Upper lobe of left lung (tissue), 6 donors: ENCODE data around the gene FGGY. TPM values are rescaled to one million over a fixed set of nuclear protein-coding genes. Genes with fewer than 3 reads are reported as not detected.
A peak's percentile ranks its signal among the peaks of the same experiment; 100 is the strongest.

Experiments used
- ATAC-seq, 2 donors: fragments of 200-7000 bp; cut with Tn5 transposase; one replicate each; pipeline ENCODE4 v1.9.1; 2022; ENCODE audit warnings: mild to moderate bottlenecking in 2 of 2, moderate library complexity in 2 of 2; ENCODE audit not compliant: low FRiP score in 2 of 2
- DNase-seq, 2 donors: peaks; one replicate each; pipeline ENCODE4 v3.0.0-alpha.2; 2019 to 2020
- H3K27ac ChIP-seq, 4 donors: fragments of 200-600 bp; sonication (generic); one replicate each; pipeline ENCODE4 v1.5.1; 2016 to 2019
- H3K27me3 ChIP-seq, 4 donors: fragments of 200-600 bp; sonication (generic); one replicate each; pipeline ENCODE4 v1.5.1; 2017 to 2019
- H3K36me3 ChIP-seq, 4 donors: fragments of 200-600 bp; sonication (generic); one replicate each; pipeline ENCODE4 v1.5.1; 2016 to 2019
- H3K4me1 ChIP-seq, 4 donors: fragments of 200-600 bp; sonication (generic); one replicate each; pipeline ENCODE4 v1.5.1; 2018 to 2019
- H3K4me3 ChIP-seq, 4 donors: fragments of 200-600 bp; sonication (generic); one replicate each; pipeline ENCODE4 v1.5.1; 2017 to 2019; ENCODE audit warnings: mild to moderate bottlenecking in 2 of 4, moderate library complexity in 1 of 4
- H3K9me3 ChIP-seq, 4 donors: fragments of 200-600 bp; sonication (generic); one replicate each; pipeline ENCODE4 v1.5.1; 2018 to 2019
- CTCF ChIP-seq, 6 experiments: fragments of 450-650 bp in 4 of 6; fragments of 200-600 bp in 2 of 6; sonication (generic) in 2 of 6; IDR thresholded peaks; one replicate each; pipeline ENCODE4 v1.5.1; 2016 to 2019; ENCODE audit warnings: antibody characterized with exemption in 6 of 6
- EP300 ChIP-seq, 4 donors: sonication (generic); formaldehyde crosslinking; IDR thresholded peaks; one replicate each; pipeline ENCODE4 v1.5.1; 2017; ENCODE audit warnings: antibody characterized with exemption in 4 of 4, control low read depth in 2 of 4
- POLR2A ChIP-seq, 4 donors: fragments of 450-650 bp; IDR thresholded peaks; one replicate each; pipeline ENCODE4 v1.5.1; 2016 to 2017; ENCODE audit warnings: antibody characterized with exemption in 4 of 4, mild to moderate bottlenecking in 2 of 4
- POLR2AphosphoS5 ChIP-seq, 2 donors: sonication (generic); formaldehyde crosslinking; IDR thresholded peaks; one replicate each; pipeline ENCODE4 v1.5.1; 2017; ENCODE audit warnings: antibody characterized with exemption in 2 of 2
- WGBS, 2 donors: methylation state at CpG; one replicate each; pipeline ENCODE4 v1.1.5; 2017 to 2018; 5-methylcytosine and 5-hydroxymethylcytosine counted together
- total RNA-seq, 6 donors: library from RNA; depleted of rRNA in 4 of 6; stranded (reverse); fragments of >200 nt in 4 of 6; gene quantifications; one replicate each; pipeline versions ENCODE4 v1.1.0 to v1.2.1, GENCODE V29; 2016 to 2021
- donor health status: DM: no; HTN: no; CAD: no; lungs with moderate emphysema.
- donor health status: DM: no; HTN: yes; CAD: no; lungs with severe emphysema.

FGGY gene
- total RNA-seq, 6 donors from 2014 or later = 11.8 to 51.3 (median 22.6) TPM

DNA sequence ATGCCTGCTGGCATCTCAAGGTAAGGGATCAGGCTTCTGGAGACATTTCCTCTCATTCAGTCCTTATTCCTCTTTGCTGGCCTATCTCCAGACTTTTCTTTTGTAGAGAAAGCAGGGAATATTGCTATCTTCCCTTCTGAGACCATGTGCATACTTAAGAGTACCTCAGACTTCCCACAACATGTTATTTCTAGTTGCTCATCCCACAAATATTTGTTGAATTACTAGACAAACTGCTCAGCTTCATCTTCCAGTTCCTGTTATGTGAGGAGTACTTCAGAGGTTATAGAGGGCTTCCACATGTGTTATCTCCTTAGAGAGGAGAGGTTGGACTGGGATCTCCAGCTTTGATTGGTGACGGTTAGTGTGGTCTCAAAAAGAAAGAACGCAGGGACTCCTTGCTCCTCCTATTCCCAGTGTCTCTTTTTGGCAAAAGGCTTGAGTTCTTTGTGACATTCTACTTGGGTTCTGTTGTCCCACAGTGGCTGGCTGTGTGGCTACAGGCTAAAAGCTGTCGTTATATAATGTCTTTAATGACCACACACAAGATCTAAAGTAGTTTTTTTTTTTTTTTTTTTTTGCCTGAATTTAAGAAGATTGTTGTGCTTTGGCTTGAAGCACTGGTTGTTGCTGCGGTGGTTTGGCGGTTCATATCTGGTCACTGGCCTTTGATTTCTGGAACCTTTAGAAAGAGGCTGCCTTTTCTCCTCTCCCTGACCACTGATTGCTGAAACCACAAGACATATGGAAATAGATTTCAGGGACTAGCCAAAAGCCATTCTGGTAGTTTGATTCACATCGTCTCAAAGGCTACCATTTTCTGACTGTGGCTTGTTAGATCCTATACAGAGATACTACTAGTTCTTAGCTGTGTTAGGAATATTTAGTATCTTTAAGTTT lies 78.7 kb downstream of the FGGY start:
- WGBS, 2 donors = 86 to 94% methylated on average over 6 of the region's 6 CpGs
- no peak for TF ChIP-seq CTCF (IDR thresholded peaks at IDR 0.05)
- TF ChIP-seq POLR2AphosphoS5 (IDR thresholded peaks at IDR 0.05) = no peak
- TF ChIP-seq EP300 (IDR thresholded peaks at IDR 0.05) = no peak
- TF ChIP-seq POLR2A (IDR thresholded peaks at IDR 0.05) = no peak
- Histone ChIP-seq H3K27ac (no peak overlapping the region), H3K9me3 (no peaks in the 10 kb centered on the region), H3K36me3 (no peaks in the 10 kb centered on the region), H3K4me3 (no peak overlapping the region), H3K27me3 (no peaks in the 10 kb centered on the region), H3K4me1 (no peaks in the 10 kb centered on the region)
- ATAC-seq (peak in 1 of 2 donors; percentile 97), DNase-seq (no peak)

- Histone ChIP-seq H3K4me3 (no peak overlapping the region), H3K9me3 (no peaks in the 10 kb centered on the region), H3K27ac (no peak overlapping the region), H3K4me1 (no peaks in the 10 kb centered on the region), H3K27me3 (no peaks in the 10 kb centered on the region), H3K36me3 (no peaks in the 10 kb centered on the region)
- TF ChIP-seq POLR2AphosphoS5 (IDR thresholded peaks at IDR 0.05) (no peak), EP300 (IDR thresholded peaks at IDR 0.05) (no peak), POLR2A (IDR thresholded peaks at IDR 0.05) (no peak), CTCF (IDR thresholded peaks at IDR 0.05) (no peak)
- WGBS, 2 donors = 90 to 93% methylated on average over 3 of the region's 3 CpGs
- DNase-seq (no peak), ATAC-seq (no peak)
These were observed 80.5 kb downstream of the FGGY start for GRCh38 chr1:59377350-59377904.

DNA sequence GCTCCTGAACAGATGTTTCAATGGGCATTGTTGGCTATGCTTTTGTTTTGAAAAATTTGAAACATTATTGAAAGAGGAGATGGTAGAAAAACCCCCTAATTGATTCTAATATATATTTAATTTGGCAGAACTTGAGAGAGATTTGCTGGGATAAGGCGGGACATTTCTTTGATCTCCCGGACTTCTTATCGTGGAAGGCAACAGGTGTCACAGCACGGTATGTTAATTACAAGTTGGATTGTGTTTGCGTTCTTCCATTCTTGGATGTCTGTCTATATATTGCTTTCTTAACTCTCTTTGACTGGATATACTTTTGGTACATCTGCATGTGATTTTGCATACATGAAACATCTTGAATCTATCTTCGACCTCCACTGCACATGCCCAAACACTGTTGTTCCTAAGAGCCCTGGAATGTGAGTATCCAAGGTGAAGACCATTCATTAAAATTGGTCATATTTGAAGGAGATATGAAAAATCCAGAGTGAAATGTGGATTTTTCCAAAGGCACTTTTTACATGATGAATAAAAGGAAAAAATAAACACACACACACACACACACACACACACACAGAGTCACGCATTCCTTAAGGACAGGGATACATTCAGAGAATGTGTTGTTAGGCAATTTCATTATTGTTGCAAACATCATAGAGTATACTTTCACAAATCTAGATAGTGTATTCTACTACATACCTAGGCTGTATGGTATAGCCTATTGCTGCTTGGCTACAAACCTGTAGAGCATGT lies 81.9 kb downstream of the FGGY start:
- ATAC-seq = no peak
- no peak for TF ChIP-seq EP300 (IDR thresholded peaks at IDR 0.05)
- TF ChIP-seq CTCF (IDR thresholded peaks at IDR 0.05) = no peak
- no peak for TF ChIP-seq POLR2AphosphoS5 (IDR thresholded peaks at IDR 0.05)
- no peak for TF ChIP-seq POLR2A (IDR thresholded peaks at IDR 0.05)
- Histone ChIP-seq H3K4me3 (no peak overlapping the region), H3K9me3 (no peaks in the 10 kb centered on the region), H3K27me3 (no peaks in the 10 kb centered on the region), H3K36me3 (no peaks in the 10 kb centered on the region), H3K27ac (no peak overlapping the region), H3K4me1 (no peaks in the 10 kb centered on the region)
- DNase-seq = no peak
- 75 to 88% methylated on average over 7 of the region's 7 CpGs for WGBS, 2 donors

GRCh38 chr1:59379371-59379728 lies 82.5 kb downstream of the FGGY start:
- TF ChIP-seq CTCF (IDR thresholded peaks at IDR 0.05) (no peak), POLR2AphosphoS5 (IDR thresholded peaks at IDR 0.05) (no peak), POLR2A (IDR thresholded peaks at IDR 0.05) (no peak), EP300 (IDR thresholded peaks at IDR 0.05) (no peak)
- H3K27ac ChIP-seq = no peak overlapping the region
- H3K4me3 ChIP-seq = no peak overlapping the region
- no peaks in the 10 kb centered on the region for H3K9me3 ChIP-seq
- H3K27me3 ChIP-seq = no peaks in the 10 kb centered on the region
- no peaks in the 10 kb centered on the region for H3K4me1 ChIP-seq
- H3K36me3 ChIP-seq = no peaks in the 10 kb centered on the region
- ATAC-seq (no peak), DNase-seq (no peak)
